GM23248 (cell line): Measurements from ENCODE around the gene ICAM1. TPM values are rescaled to one million over a fixed set of nuclear protein-coding genes. Genes with fewer than 3 reads are reported as not detected.
A peak's percentile ranks its signal among the peaks of the same experiment; 100 is the strongest.

Source experiments
- DNase-seq: peaks from one replicate; pipeline ENCODE4 v3.0.0-alpha.2; 2015
- H2AFZ ChIP-seq: fragments of 200-600 bp; sonication (generic); 2 replicates; pipeline ENCODE4 v1.6.1; 2016; ENCODE audit warnings: antibody characterized with exemption
- H3F3A ChIP-seq: fragments of 200-600 bp; sonication (generic); 2 replicates; pipeline ENCODE4 v1.6.1; 2016; ENCODE audit warnings: mild to moderate bottlenecking, antibody characterized with exemption, mixed run types; ENCODE audit not compliant: insufficient read depth
- H3K27ac ChIP-seq: fragments of 200-600 bp; sonication (generic); 2 replicates; pipeline ENCODE4 v1.5.1; 2016; ENCODE audit warnings: mild to moderate bottlenecking
- H3K27me3 ChIP-seq: fragments of 200-600 bp; sonication (generic); replicated peaks from 2 replicates; pipeline ENCODE4 v1.6.1; 2016; ENCODE audit warnings: mild to moderate bottlenecking; ENCODE audit not compliant: insufficient read depth
- H3K36me3 ChIP-seq: fragments of 200-600 bp; sonication (generic); 2 replicates; pipeline ENCODE4 v1.6.1; 2016; ENCODE audit warnings: low read depth, mild to moderate bottlenecking
- H3K4me1 ChIP-seq: fragments of 200-600 bp; sonication (generic); 2 replicates; pipeline ENCODE4 v1.6.1; 2016; ENCODE audit warnings: mild to moderate bottlenecking; ENCODE audit not compliant: insufficient read depth
- H3K4me2 ChIP-seq: fragments of 200-600 bp; sonication (generic); one replicate; pipeline ENCODE4 v1.6.1; 2016; ENCODE audit warnings: mild to moderate bottlenecking; ENCODE audit not compliant: unreplicated experiment
- H3K4me3 ChIP-seq: fragments of 200-600 bp; sonication (generic); 2 replicates; pipeline ENCODE4 v1.5.1; 2016; ENCODE audit warnings: mild to moderate bottlenecking
- H3K79me2 ChIP-seq: fragments of 200-600 bp; sonication (generic); 2 replicates; pipeline ENCODE4 v1.6.1; 2016; ENCODE audit warnings: mild to moderate bottlenecking; ENCODE audit not compliant: insufficient read depth
- H3K9ac ChIP-seq: fragments of 200-600 bp; sonication (generic); 2 replicates; pipeline ENCODE4 v1.6.1; 2016; ENCODE audit warnings: mild to moderate bottlenecking
- H3K9me2 ChIP-seq: fragments of 200-600 bp; sonication (generic); 2 replicates; pipeline ENCODE4 v1.6.1; 2016; ENCODE audit warnings: mixed run types, mild to moderate bottlenecking, moderate library complexity; ENCODE audit not compliant: insufficient read depth
- H3K9me3 ChIP-seq: fragments of 200-600 bp; sonication (generic); one replicate; pipeline ENCODE4 v1.6.1; 2017; ENCODE audit warnings: low read depth
- H4K20me1 ChIP-seq: fragments of 200-600 bp; sonication (generic); 2 replicates; pipeline ENCODE4 v1.6.0; 2016; ENCODE audit not compliant: insufficient read depth
- EZH2 ChIP-seq: fragments of 200-600 bp; sonication (generic); IDR thresholded peaks from 2 replicates; pipeline ENCODE4 v1.6.1; 2018; ENCODE audit warnings: antibody characterized with exemption, mild to moderate bottlenecking; ENCODE audit not compliant: insufficient read depth, poor library complexity, severe bottlenecking
- EZH2phosphoT487 ChIP-seq: fragments of 200-600 bp; sonication (generic); IDR thresholded peaks from 2 replicates; pipeline ENCODE4 v1.6.1; 2018; ENCODE audit warnings: antibody characterized with exemption, moderate library complexity, mild to moderate bottlenecking, low read depth; ENCODE audit not compliant: insufficient read depth
- WGBS, 2 experiments: methylation state at CpG; one replicate each; pipeline ENCODE4 v1.1.6; 2015 to 2017; ENCODE audit warnings: low lambda C conversion rate in 2 of 2, low coverage in 1 of 2; ENCODE audit errors: missing lambda C conversion rate in 2 of 2; 5-methylcytosine and 5-hydroxymethylcytosine counted together
- in situ Hi-C: fragments of 300-500 bp; cut with MboI; formaldehyde crosslinking; loops from 2 replicates; pipeline ENCODE4 v1.15.0; 2020
- polyA plus RNA-seq: library from polyadenylated mRNA; unstranded; fragments of >200 nt; fragmentation: Nextera tagmentation; extraction: Ambion mirVana; gene quantifications from 2 replicates; pipeline ENCODE4 v1.2.1, GENCODE V29; 2016
- total RNA-seq: library from RNA; depleted of rRNA; stranded (reverse); fragments of >200 nt; shearing (Covaris generic); gene quantifications from 2 replicates; pipeline ENCODE4 v1.2.3, GENCODE V29; 2014

ICAM1 gene
- total and polyA plus RNA-seq, 2 experiments from 2014 or later, result 21.6 to 23.6 TPM

GRCh38 chr19:10259162-10259905, 11.6 kb upstream of the ICAM1 start:
- DNase-seq, result peak; percentile 84
- in situ Hi-C loops, result no loop called here

GRCh38 chr19:10260141-10260584, 10.8 kb upstream of the ICAM1 start:
- no peaks in the 10 kb centered on the region for H3F3A ChIP-seq
- no peaks in the 10 kb centered on the region for H3K9me2 ChIP-seq
- WGBS, 2 experiments, result 72 to 79% methylated on average over 8 of the region's 8 CpGs
- no peak overlapping the region for H3K4me2 ChIP-seq
- H3K4me3 ChIP-seq, result no peak overlapping the region
- no peaks in the 10 kb centered on the region for H3K9me3 ChIP-seq
- TF ChIP-seq EZH2phosphoT487 (no peak), EZH2 (no peak)
- H3K36me3 ChIP-seq, result no peaks in the 10 kb centered on the region; the same call in none of the 2 replicates
- no peaks in the 10 kb centered on the region for H3K4me1 ChIP-seq
- no peaks in the 10 kb centered on the region for H3K27me3 ChIP-seq
- DNase-seq, result peak; percentile 31
- H2AFZ ChIP-seq, result no peak overlapping the region
- H4K20me1 ChIP-seq, result no peaks in the 10 kb centered on the region
- H3K79me2 ChIP-seq, result no peaks in the 10 kb centered on the region
- in situ Hi-C loops, result no loop called here
- H3K27ac ChIP-seq, result no peak overlapping the region
- H3K9ac ChIP-seq, result no peak overlapping the region

More at GRCh38 chr19:10259162-10259905, 11.6 kb upstream of the ICAM1 start:
- no peak overlapping the region for H3K4me3 ChIP-seq
- H3K79me2 ChIP-seq, result 0 out of 2 replicates have a peak, but pooled peaks cover under 1% of the 10 kb centered on the region
- no peaks in the 10 kb centered on the region for H3F3A ChIP-seq
- H3K36me3 ChIP-seq, result no peaks in the 10 kb centered on the region; the same call in none of the 2 replicates
- TF ChIP-seq EZH2 (no peak), EZH2phosphoT487 (no peak)
- no peaks in the 10 kb centered on the region for H4K20me1 ChIP-seq
- no peak overlapping the region for H3K27ac ChIP-seq
- no peaks in the 10 kb centered on the region for H3K27me3 ChIP-seq
- H3K4me1 ChIP-seq, result no peaks in the 10 kb centered on the region
- no peak overlapping the region for H2AFZ ChIP-seq
- no peak overlapping the region for H3K9ac ChIP-seq
- no peaks in the 10 kb centered on the region for H3K9me2 ChIP-seq
- H3K9me3 ChIP-seq, result no peaks in the 10 kb centered on the region
- WGBS, 2 experiments, result 61 to 63% methylated on average over 20 to 32 of the region's 32 CpGs
- no peak overlapping the region for H3K4me2 ChIP-seq

DNA sequence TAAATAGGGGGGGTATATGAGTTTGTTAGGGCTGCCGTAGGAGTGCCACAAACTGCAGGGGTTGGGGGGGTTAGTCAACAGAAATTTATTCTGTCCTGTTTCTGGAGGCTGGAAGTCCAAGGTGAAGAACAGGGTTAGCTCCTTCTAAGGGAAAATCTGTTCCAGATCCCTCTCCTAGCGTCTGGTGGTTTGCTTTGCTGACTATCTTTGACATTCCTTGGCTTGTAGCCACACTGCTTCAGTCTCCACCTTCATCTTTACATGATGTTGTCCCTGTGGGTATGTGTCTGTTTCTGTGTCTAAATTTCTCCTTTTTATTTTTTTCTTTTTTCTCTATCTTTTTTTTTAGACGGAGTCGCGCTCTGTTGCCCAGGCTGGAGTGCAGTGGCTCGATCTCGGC, 8.1 kb upstream of the ICAM1 start:
- Histone ChIP-seq H3K9ac (no peak overlapping the region), H3K27me3 (no peaks in the 10 kb centered on the region), H3F3A (no peaks in the 10 kb centered on the region), H3K27ac (no peak overlapping the region), H3K79me2 (no peaks in the 10 kb centered on the region), H3K4me3 (no peak overlapping the region), H4K20me1 (no peaks in the 10 kb centered on the region), H3K9me2 (no peaks in the 10 kb centered on the region), H2AFZ (no peak overlapping the region), H3K36me3 (no peaks in the 10 kb centered on the region; the same call in none of the 2 replicates), H3K9me3 (no peaks in the 10 kb centered on the region), H3K4me1 (no peaks in the 10 kb centered on the region), H3K4me2 (no peak overlapping the region)
- in situ Hi-C loops, result no loop called here
- 71 to 73% methylated on average over 7 of the region's 7 CpGs for WGBS, 2 experiments
- DNase-seq, result peak; percentile 40
- TF ChIP-seq EZH2, result no peak
- TF ChIP-seq EZH2phosphoT487, result no peak

DNA sequence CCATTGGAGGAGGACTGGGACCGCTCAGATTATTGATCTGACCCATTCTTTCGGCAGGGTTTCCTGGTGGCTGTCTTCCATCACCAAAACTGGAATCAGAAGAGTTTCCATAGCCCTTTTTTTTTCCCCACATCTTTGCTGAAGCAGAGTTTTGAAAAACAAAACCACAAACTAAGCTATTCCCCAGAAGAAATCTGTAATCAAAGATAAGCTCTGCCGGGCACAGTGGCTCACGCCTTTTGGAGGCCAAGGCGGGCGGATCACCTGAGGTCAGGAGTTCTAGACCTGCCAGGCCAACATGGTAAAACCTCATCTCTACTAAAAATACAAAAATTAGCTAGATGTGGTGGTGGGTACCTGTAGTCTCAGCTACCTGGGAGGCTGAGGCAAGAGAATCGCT, 4.2 kb upstream of the ICAM1 start:
- no peak for DNase-seq
- 81 to 82% methylated on average over 7 of the region's 7 CpGs for WGBS, 2 experiments
- Histone ChIP-seq H3K79me2 (no peaks in the 10 kb centered on the region), H3K27ac (no peak overlapping the region), H3K9me2 (no peaks in the 10 kb centered on the region), H3K4me3 (no peak overlapping the region), H3K9ac (no peak overlapping the region), H3K36me3 (no peaks in the 10 kb centered on the region), H3K27me3 (no peaks in the 10 kb centered on the region), H4K20me1 (no peaks in the 10 kb centered on the region), H3K4me2 (no peak overlapping the region), H3K9me3 (no peaks in the 10 kb centered on the region), H3K4me1 (no peaks in the 10 kb centered on the region), H3F3A (no peaks in the 10 kb centered on the region), H2AFZ (no peak overlapping the region)
- TF ChIP-seq EZH2phosphoT487 (no peak), EZH2 (no peak)
- in situ Hi-C loops, result no loop called here
